ENCODE measurements around the gene BHLHE23.

BHLHE23 gene
- 0 to 0.36 (median 0) reads per million in 4 donors for total RNA-seq

- no peak for DNase-seq
Observed at GRCh38 chr20:63006540-63007359, at the start of gene BHLHE23. BHLHE23 (minus strand) TSS chr20:63006964; CDS start chr20:63006774, 190 bp downstream.

GRCh38 chr20:63055575-63056235, 48.9 kb upstream of the BHLHE23 start:
- DNase-seq, result peak in 1 of 5 donors; percentile 9

GRCh38 chr20:63054681-63055240, 48.0 kb upstream of the BHLHE23 start:
- peak in 1 of 5 donors; percentile 7 for DNase-seq

GRCh38 chr20:63054103-63054474, 47.3 kb upstream of the BHLHE23 start:
- DNase-seq, result peak in 1 of 5 donors; percentile 4

- no peak for DNase-seq
Observed at GRCh38 chr20:63053432-63054102, 46.8 kb upstream of the BHLHE23 start.

GRCh38 chr20:63052571-63053431, 46.0 kb upstream of the BHLHE23 start:
- no peak for DNase-seq

GRCh38 chr20:63051911-63052310, 45.1 kb upstream of the BHLHE23 start:
- no peak for DNase-seq

GRCh38 chr20:63051186-63051860, 44.6 kb upstream of the BHLHE23 start:
- DNase-seq, result no peak

- no peak for DNase-seq
Observed at GRCh38 chr20:63050406-63050805, 43.6 kb upstream of the BHLHE23 start.

GRCh38 chr20:63049561-63050221, 42.9 kb upstream of the BHLHE23 start:
- DNase-seq, result no peak

- DNase-seq, result no peak
Observed at GRCh38 chr20:63049191-63049518, 42.4 kb upstream of the BHLHE23 start.

GRCh38 chr20:63048516-63049190, 41.9 kb upstream of the BHLHE23 start:
- DNase-seq, result no peak

- DNase-seq, result no peak
Observed at GRCh38 chr20:63047946-63048345, 41.2 kb upstream of the BHLHE23 start.

- no peak for DNase-seq
Observed at GRCh38 chr20:63047267-63047666, 40.5 kb upstream of the BHLHE23 start.

- no peak for DNase-seq
Observed at GRCh38 chr20:63046841-63047240, 40.1 kb upstream of the BHLHE23 start.

GRCh38 chr20:63045991-63046390, 39.2 kb upstream of the BHLHE23 start:
- no peak for DNase-seq

GRCh38 chr20:63045401-63045800, 38.6 kb upstream of the BHLHE23 start:
- DNase-seq, result no peak

GRCh38 chr20:63044605-63045004, 37.8 kb upstream of the BHLHE23 start:
- no peak for DNase-seq

- DNase-seq, result no peak
Observed at GRCh38 chr20:63044204-63044600, 37.4 kb upstream of the BHLHE23 start.

- no peak for DNase-seq
Observed at GRCh38 chr20:63043348-63044203, 36.8 kb upstream of the BHLHE23 start.

All from T-helper 1 cell (primary cell).